Central memory CD4-positive, alpha-beta T cell (primary cell): ENCODE measurements around the gene TBC1D2.
"Not testable (repeated sequence)": the region's sequence is repeated elsewhere in the genome, so short reads cannot be mapped to it uniquely, and the experiment has no call there.

ENCODE experiments used
- DNase-seq: peaks from one replicate; pipeline ENCODE4 v3.0.0; 2022
- total RNA-seq, 3 experiments: gene quantifications; one replicate each; lab custom pipeline; 2026; lab: John Stamatoyannopoulos, UW

The TBC1D2 gene
- total RNA-seq, result 3.8 to 16.5 (median 11.4) reads per million in 3 experiments

DNA sequence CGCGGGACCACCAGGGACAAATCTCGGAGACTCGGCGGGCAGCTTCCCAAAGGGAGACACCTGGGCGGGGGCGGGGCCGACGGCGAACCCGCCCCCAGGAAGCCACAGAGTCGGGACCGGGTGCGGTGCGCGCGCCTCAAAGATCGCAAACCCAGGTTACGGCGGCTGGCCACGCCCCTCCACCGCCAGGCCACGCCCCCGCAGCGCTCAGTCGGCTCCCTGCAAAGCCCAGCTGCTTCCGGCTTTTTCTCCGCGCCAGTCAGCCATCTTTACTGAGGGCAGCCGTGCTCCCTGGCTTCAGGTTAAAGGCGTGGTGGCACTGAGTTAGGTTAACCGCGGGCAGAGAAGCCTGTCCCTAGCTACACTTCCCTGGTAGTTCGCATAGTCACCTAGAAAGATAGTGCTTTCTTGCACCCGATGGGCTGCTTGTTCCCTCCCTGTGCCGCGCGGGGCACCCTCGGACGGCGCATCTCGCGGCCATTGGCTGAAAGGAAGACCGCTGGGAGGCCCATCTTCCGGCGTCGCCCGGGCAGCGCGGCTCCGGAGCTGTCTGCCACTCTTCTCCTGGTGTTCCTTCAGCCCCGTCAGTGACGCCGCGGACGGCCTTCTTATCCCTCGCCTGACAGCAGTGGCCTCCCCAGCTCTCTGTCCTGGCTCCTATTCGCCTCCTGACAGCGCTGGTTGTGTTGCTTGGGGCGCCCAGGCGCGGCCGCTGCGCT, at the start of gene TBC1D2:
TSS of gene TBC1D2 (minus strand) at position 72 of the 719 bp plus-strand sequence. CDS start 108 bp downstream, outside the sequence.
- DNase-seq, result peak; percentile 96

DNA sequence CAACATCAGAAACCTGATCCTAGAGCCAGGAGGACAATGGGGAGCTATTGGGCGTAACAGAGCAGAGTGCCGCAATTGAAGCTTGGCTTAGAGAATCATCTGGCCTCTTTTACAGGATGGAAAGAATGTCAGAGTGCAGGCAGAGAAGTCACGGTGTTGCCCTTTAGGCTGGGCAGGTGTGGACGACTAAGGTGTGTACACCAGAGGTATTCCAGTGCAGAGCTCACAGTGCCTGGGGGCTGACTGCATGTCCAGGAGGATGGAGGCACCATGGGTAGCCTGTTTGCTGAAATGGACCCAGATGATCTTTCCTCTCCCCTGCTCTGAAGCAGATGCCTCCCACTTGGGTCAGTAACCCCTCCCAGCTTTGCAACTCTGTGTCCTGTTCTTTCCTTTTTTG, 48.9 kb upstream of the TBC1D2 start:
- DNase-seq, result no peak

DNA sequence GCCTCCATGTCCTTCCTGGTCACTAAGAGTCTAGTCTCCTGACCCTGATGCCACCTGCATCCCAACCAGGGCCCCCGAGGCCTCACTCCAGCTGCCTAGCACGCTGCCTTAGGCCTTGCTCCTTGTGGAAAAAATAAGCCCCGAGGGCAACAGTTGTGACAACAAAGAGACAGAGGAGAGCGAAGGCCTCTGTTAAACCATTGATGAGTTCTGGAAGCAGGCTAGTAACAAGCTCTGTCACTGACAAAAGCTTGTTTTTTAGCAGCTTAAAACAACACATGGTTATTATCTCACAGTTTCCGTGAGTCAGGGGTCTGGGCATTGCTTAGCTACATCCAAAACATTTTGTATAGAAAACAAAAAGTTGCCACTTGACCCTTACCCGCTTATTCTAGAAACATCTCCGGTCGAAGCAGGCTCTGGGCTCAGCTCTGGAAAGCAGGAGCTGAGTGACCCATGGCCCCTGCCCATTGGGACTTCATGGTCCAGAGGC, 48.2 kb upstream of the TBC1D2 start:
- no peak for DNase-seq

DNA sequence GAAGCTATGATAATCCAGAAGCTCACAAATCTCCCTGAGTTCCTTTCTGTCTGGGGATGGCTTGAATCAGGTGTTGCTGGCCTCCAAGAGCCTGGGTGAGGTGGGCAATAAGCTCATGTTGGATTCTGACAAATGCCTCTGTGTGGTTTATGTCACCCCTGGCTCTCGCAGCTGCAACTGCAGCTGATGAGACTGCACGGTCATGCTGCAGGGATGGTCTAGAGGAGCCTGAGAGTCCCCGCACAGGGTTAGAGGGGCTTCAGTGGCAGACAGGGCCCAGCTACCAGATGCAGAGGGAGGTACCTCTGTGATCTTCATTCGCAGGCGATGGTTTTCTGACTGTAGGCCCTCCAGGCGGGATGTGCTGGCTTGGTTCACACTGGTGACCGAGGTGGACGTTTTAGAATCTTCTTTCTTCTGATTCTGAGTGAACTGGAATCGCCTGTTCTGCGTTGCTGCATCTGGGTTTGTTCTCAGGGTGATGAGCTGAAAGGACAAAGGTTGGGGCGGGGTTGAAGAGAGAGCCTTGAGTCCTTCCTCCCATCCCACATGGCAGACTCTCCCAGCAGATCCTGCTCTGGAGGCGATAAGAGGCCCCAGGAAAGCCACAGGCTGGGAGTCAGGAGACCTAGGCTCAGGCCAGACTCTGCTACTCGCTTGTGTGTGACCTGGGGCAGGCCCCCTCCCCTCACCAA, 47.6 kb upstream of the TBC1D2 start:
- DNase-seq, result no peak

DNA sequence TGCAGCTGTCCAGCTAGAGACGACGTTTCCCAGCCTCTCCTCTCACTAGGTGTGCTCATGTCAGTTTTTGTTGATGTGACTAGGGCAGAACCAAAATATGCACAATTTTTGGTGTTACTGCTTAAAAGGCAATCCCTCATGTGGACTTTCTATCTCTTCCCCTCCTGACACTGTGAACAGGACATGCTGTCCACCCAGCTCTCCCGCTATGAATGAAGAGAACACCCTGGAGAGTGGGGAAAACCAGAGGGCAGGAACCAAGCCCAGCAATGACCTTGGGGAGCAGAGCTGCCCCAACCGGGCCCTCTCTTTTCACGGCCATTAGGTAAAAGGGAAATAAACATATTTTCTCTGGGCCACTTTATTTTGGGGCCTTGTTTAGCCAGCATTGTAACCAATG, 46.7 kb upstream of the TBC1D2 start:
- DNase-seq, result no peak

DNA sequence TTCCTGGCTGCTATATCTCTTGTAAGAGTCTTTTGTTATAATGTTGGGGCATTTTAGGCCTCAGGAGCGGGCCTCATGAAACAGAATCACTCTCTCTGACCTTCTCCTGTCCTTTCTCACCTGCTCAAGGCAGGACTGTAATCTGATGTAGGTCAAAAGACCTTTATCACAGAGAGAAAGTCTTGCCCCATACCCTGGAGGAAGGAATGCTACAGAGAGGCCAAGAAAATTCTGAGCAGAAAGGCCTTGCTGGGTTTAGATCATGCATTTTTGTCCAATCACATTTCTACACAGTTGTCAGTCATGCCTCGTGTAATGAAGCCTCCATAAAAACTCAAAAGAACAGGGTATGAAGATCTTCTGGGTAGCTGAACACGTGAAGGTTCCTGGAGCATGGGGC, 45.2 kb upstream of the TBC1D2 start:
- DNase-seq, result no peak

DNA sequence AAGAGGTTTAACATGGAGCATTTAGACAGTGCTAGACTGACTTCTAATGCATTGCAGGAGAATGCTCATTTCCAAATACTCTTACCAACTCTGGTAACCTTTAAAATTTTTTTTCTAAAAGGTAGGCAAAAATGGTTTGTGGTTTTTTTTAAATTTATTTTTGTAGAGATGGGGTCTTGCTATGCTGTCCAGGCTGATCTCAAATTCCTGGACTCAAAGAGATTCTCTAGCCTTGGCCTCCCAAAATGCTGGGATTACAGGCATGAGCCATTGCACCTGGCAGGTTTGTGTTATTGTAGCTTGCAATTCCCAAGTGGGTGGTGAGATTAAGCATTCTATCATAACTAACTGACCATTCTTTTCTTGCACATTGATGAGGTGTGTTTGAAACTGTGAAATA, 43.0 kb upstream of the TBC1D2 start:
- DNase-seq, result no peak

GRCh38 chr9:98295824-98296223, 40.4 kb upstream of the TBC1D2 start:
- no peak for DNase-seq

- DNase-seq, result no peak
Measured at GRCh38 chr9:98291820-98292219, 36.4 kb upstream of the TBC1D2 start.

GRCh38 chr9:98290411-98290810, 35.0 kb upstream of the TBC1D2 start:
- no peak for DNase-seq

- no peak for DNase-seq
Measured at GRCh38 chr9:98289614-98290201, 34.3 kb upstream of the TBC1D2 start.

GRCh38 chr9:98288881-98289280, 33.4 kb upstream of the TBC1D2 start:
- no peak for DNase-seq

- no peak for DNase-seq
Measured at GRCh38 chr9:98287384-98287783, 31.9 kb upstream of the TBC1D2 start.

DNA sequence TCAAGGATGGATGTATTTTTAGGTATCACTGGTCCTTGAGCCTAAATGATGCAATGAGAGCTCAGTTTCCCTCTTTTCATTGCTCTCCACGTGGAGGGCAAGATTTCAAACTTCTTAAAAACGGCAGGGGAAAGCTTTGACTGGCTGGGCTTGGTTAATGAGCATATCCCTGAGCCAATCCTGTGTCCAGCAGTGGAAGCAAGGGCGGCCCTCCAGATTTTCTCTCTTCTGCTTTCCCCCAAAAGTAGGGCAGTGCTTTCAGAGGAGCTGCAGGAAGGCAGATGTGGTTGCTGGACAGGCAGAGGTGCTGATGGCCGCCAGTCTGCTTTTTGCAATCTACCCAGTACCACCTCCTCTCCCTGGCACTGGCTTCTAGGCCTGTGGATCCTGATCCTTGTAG, 30.0 kb upstream of the TBC1D2 start:
- DNase-seq, result no peak

GRCh38 chr9:98284754-98285153, 29.3 kb upstream of the TBC1D2 start:
- no peak for DNase-seq

- not testable (repeated sequence) for DNase-seq
Measured at GRCh38 chr9:98283143-98283542, 27.7 kb upstream of the TBC1D2 start.

- no peak for DNase-seq
Measured at GRCh38 chr9:98281281-98281680, 25.8 kb upstream of the TBC1D2 start.

GRCh38 chr9:98280574-98280973, 25.1 kb upstream of the TBC1D2 start:
- no peak for DNase-seq

- no peak for DNase-seq
Measured at GRCh38 chr9:98280162-98280561, 24.7 kb upstream of the TBC1D2 start.

GRCh38 chr9:98276907-98277469, 21.5 kb upstream of the TBC1D2 start:
- DNase-seq, result no peak

DNA sequence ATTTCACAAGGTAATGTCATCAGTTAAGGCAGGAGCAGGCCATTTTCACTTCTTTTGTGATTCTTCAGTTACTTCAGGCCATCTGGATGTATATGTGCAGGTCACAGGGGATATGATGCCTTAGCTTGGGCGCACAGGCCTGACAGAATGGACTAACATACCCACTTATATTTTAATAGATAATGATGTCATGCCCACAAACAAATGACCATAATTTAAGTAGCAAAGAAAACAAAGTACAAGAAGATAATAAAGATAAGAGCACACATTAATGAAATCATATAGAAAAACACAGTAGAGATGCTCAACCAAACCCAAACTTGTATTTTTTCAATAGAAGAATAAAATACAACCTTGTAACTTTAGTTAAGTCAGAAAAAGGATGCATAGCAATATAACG, 19.7 kb upstream of the TBC1D2 start:
- no peak for DNase-seq

DNA sequence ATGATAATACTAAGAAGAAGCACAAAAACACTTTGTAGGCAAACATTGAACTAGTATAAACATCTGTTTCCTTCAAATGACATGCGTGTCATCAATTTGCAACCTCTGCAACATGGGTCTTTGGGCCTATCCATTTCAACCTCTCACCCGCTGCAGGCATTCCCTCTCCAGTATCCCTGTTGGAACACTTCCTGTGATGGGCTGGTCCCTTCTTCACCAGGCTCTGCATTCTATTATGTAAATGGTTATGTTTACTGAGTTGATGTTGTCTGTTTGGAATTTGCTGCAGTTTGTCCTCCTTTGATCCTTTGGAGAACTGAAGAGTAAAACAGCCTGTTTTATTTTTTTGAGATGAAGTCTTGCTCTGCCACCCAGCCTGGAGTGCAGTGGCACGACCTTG, 16.6 kb upstream of the TBC1D2 start:
- no peak for DNase-seq

DNA sequence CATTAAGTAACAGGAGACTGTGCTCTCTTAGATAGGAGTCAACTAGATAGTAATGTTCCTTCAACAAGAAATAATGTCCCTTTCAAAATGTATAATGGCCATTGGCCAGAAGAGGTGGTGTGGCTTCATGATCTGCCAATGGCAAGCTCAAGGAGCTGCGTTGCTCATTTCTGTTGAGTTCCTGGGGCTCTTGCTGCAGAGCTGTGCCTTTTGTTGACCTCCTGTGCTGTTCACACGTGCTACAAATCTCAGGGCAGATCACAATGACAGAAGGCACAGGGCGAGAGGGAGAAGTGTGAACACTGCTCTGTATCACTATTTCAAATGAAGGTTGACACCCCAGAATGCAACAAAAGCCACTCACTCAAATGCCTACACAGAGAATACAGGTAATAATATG, 16.0 kb upstream of the TBC1D2 start:
- no peak for DNase-seq

DNA sequence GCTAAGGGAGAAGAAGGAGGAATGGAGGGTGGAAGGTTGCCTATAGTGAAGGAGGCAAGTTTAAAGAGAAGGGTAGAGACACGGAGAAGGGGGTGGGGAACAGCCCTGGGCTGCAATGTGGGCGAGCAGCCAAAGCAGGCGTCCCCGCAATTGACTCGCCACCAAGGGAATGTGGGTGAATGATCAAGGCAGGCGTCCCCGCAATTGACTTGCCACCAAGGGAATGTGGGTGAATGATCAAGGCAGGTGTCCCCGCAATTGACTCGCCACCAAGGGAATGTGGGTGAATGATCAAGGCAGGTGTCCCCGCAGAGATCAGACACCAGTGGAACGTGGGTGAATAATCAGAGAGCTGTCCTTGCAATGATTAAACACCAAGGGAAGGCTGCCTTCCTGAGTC, 14.8 kb upstream of the TBC1D2 start:
- DNase-seq, result not testable (repeated sequence)
